Measurements from ENCODE around the gene FAM136A. TPM values are rescaled to one million over a fixed set of nuclear protein-coding genes. Genes with fewer than 3 reads are reported as not detected.
"Not testable (repeated sequence)": the region's sequence is repeated elsewhere in the genome, so short reads cannot be mapped to it uniquely, and the experiment has no call there.

Gene FAM136A
- polyA plus RNA-seq (ENCODE audit: insufficient read length in 3 of 3) = 10 to 100 TPM; 75.4 to 81.5 (median 79.7) TPM

GRCh38 chr2:70301344-70302194, at the start of gene FAM136A:
Gene FAM136A (minus strand): TSS chr2:70302067. CDS start chr2:70302011, 56 bp downstream.
- DNase-seq (ENCODE audit: low read depth in 3 of 3, low spot score in 2 of 3) = peak; percentile 45 to 79 (median 73)

DNA sequence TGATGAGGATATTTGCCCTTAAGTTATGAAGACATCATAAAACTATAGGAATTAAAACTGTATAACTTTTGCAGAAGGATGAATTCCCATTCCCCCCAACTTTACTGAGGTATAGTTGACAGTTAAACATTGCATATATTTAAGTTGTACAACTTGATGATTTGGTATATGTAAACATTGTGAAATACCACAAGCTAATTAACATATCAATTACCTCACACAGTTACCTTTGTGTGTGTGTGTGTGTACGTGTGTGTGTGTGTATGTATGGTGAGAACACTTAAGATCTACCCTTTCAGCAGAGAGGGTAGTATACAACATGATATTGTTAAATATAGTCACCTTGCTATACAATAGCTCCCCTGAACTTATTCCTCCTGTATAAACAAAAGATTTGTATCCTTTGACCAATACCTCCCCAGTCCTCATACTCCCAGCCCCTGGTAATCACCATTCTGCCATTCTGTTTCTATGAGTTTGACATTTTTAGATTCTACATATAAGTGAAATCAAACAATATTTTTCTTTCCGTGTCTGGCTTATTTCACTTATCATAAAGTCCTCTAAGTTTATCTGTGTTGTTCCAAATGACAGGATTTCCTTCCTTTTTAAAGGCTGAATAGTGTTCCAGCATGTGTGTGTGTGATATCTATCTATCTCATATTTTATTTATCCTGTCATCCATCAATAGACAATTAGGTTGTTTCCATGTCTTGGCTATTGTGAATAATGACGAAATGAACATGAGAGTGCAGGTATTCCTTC, 48.2 kb upstream of the FAM136A start:
- DNase-seq (ENCODE audit: low read depth in 3 of 3, low spot score in 2 of 3) = no peak

GRCh38 chr2:70347831-70348230, 46.0 kb upstream of the FAM136A start:
- DNase-seq (ENCODE audit: low read depth in 3 of 3, low spot score in 2 of 3) = no peak

- no peak for DNase-seq (ENCODE audit: low read depth in 3 of 3, low spot score in 2 of 3)
Measured at GRCh38 chr2:70344195-70344594, 42.3 kb upstream of the FAM136A start.

DNA sequence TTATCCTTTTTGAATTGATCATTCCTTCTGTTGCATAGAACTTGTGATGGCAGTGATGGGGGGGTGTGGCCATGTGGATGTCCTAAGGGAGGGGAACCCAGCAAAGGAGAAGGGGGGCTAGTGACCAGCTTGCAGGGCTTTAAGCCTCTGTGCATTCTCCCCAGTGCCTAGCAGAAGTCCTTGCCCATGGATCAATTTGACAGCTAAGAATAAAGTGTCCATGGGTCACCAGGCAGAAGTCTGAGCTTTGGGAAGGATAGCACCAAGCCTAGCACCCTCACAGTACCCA, 39.6 kb upstream of the FAM136A start:
- no peak for DNase-seq (ENCODE audit: low read depth in 3 of 3, low spot score in 2 of 3)

- DNase-seq (ENCODE audit: low read depth in 3 of 3, low spot score in 2 of 3) = peak in 2 of 3 donors; percentile 17 to 27
Measured at GRCh38 chr2:70340761-70341476, 39.1 kb upstream of the FAM136A start.

- DNase-seq (ENCODE audit: low read depth in 3 of 3, low spot score in 2 of 3) = no peak
Measured at GRCh38 chr2:70340075-70340474, 38.2 kb upstream of the FAM136A start.

DNA sequence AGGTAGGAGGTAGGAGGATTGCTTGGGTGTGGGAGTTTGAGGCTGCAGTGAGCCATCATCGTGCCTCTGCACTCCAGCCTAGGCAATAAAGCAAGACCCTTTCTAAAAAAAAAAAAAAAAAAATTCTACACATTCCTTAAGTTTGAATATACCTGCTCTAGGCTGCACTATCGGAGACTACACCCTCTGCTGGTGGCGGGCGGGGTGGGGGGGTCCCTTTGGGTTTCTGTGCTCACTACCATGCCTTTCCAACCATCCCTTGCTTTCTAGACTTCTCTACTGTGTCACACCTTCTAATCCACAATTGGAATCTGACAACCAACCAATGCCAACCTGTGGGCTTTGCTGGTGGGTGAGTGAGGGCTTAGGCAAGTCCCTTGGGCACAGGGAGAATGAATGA, 34.7 kb upstream of the FAM136A start:
- no peak for DNase-seq (ENCODE audit: low read depth in 3 of 3, low spot score in 2 of 3)

DNA sequence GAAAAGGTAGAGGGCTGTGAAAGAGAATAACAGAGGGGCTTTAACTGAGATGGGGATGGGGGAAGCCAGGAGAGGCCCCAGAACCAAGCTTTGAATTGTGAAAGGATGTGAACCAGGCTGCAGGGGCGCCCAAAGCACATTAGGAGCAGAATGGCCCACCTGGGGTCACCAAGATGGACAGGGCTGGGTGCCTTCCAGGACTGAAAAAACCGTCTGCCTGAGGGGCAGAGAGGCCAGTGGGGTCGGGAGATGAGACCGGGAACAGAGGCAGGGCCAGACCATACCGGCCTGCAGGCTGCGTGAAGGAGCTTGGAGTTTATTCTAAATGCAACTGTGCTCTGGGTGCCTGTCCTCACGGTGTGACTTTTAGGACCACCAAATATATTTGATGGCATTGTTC, 29.1 kb upstream of the FAM136A start:
- no peak for DNase-seq (ENCODE audit: low read depth in 3 of 3, low spot score in 2 of 3)

DNA sequence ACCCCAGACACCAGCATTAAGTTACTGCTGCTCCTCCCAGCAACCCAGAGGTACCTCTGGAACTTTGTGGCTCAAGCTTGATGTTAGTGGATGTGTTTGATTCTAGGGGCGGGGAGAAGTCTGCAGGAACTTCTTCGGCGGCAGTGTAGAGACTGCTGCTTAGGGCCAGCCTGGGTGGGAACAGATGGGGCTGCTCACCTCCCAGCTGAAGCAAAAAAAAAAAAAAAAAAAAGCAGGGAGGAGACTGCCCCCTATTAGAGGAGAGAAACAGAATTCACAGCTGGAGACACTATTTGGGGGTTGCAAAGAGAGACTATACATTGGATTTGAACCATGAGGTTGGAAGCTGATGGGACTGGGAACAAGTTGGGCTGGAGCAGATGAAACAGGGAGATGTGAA, 28.6 kb upstream of the FAM136A start:
- no peak for DNase-seq (ENCODE audit: low read depth in 3 of 3, low spot score in 2 of 3)

DNA sequence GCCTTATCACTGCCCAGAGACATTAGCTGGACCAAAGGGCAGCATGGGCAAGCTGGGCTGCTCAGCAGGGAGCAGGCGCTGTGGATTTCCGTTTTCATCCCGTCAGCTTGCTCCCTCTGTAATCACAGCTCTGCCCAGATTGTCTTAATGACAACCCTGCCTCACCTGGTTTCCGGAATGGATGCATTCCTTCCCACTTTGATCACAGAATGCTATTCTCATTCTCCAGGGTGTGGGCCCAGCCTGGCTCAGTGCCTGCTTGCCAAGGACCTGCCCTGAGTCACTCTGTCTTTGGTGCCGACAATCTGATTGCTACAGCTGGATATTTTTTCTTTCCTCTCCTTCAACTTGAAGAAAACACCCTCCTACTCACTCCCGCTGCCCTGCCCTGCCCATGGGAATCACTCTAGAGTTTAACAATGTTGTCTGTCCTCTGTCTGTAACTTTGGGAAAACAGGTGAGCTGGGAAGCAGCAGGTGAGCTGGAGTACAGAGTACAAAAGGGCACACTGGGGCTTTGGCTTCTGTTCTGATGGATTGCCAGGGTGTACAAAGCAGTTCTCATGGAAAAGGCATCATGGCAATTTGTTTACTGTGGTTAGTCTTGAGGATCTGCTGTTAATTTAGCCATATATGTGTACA, 27.2 kb upstream of the FAM136A start:
- no peak for DNase-seq (ENCODE audit: low read depth in 3 of 3, low spot score in 2 of 3)

DNA sequence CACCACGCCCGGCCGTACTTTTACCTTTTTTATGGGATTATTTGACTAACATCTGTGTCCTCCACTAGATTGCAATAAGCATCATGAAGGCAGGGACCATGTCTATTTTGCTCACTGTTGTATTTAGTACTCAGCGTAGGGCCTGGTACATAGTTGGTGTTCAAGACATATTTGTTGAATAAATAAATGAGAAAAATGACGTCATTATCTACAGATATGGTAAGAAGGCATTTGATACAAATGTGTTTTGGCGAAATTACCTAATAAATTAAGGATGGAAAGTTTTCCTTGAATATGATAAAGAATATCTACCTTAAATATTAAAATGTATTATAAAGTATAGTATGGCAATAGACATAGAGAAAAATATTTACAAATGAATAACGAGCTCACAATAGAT, 24.0 kb upstream of the FAM136A start:
- DNase-seq (ENCODE audit: low read depth in 3 of 3, low spot score in 2 of 3) = no peak

DNA sequence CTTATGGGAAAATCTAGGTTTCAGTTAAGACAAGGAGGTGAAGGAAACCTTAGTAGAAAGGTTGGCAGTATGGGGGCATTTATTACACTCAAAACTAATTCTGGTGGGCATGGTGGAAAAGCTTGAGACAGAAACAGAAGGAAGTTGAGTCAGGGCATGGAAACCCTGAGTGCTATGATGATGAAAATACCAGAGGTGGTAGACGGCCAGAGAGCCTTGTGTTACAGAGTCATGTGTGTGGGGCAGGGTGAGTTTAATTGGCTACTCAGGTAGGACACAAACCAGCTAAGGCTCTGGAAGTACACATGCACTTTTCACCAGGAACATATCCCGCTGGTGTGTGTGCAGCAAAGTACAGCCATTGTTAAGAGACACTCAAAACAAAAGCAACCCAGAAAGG, 20.7 kb upstream of the FAM136A start:
- no peak for DNase-seq (ENCODE audit: low read depth in 3 of 3, low spot score in 2 of 3)

DNA sequence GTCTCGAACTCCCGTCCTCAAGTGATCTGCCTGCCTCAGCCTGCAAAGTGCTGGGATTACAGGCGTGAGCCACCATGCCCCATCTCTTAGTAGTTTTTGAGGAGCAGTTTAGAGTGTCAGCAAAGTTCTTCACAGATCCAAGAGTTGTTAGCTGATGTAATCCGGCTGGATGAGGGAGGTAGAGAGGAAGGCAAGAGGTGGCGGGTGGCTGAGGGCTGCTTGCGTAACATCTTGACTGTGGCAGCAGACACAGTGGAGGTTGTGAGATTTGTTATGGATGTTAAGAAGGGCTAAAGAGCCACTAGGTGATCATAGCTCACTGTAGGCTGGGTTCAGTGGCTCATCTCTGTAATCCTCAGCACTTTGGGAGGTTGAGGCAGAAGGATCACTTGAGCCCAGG, 19.5 kb upstream of the FAM136A start:
- no peak for DNase-seq (ENCODE audit: low read depth in 3 of 3, low spot score in 2 of 3)

DNA sequence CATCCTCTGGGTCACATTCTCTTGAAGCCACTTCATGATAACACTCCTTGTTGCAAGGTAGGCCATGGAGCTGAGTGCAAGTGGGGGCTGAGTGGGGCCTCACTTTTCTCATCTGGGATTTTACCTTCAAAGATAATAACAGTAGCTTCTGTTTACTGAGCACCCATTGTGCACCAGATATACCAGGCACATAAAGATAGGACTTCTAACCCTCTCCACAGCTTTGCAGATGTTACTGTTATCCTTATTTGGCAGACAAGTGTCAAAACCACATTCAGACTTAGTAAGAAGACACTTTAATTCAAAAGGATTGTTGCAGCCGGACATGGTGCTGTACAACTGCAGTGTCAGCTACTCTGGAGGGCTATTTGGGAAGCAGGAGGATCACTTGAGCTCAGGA, 12.8 kb upstream of the FAM136A start:
- DNase-seq (ENCODE audit: low read depth in 3 of 3, low spot score in 2 of 3) = no peak

GRCh38 chr2:70312560-70312959, 10.7 kb upstream of the FAM136A start:
- no peak for DNase-seq (ENCODE audit: low read depth in 3 of 3, low spot score in 2 of 3)

DNA sequence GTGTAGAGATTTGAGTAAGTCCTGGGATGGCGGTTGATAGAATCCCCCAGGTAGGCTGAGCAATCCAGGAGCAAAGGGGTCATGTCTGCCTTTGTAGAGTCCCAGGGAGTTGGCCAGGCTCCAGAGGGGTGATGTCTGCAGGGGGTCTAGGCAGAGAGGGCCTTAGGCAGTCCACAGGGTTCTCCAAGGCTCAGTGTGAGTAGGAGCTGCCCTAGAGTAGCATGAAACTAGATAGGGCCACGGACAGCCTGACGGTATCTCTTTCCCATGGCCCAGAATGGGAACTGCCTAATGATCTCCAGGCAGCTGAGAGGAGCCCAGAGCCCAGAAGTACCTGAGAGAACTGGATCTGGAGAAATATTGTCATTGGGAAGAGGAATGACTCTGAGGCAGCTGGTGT, 9.0 kb upstream of the FAM136A start:
- no peak for DNase-seq (ENCODE audit: low read depth in 3 of 3, low spot score in 2 of 3)

DNA sequence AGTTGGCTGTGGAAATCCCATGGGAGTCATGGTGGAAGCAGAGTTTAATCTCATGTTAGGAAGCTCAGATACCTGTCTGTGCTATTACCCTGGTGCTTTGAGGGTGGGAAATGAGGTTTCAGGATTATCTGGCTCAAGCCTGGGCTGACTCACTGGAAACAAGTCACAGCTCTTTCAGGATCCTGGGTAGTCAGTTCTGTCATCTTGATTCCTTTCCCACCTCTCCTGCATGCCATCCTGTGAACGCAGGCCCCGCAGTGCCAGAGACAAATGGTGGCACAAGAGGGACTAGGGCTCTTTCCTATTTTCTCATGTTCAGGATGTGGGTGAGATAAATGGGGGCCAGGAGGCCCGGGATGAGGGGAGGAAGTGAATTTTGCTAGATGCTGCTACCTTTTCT, 3.7 kb upstream of the FAM136A start:
- no peak for DNase-seq (ENCODE audit: low read depth in 3 of 3, low spot score in 2 of 3)

DNA sequence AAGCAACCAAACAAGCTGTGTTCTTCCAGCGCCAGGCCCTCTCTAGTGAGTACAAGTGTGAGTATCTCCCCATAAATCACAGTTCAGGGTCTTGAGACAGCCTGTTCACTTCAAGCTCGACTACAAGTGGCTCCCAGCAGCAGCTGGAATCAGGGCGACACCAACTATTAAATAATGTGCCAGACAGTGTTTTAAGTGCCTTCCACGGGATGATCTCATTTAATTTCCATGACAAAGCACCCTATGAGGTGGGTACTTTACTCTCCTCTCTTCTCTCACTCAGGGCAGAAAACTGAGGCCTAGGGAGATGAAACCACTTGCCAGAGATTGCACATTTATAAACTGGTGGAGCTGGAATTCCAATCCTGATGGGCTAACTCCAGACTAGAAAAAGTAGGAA, 2.6 kb upstream of the FAM136A start:
- DNase-seq (ENCODE audit: low read depth in 3 of 3, low spot score in 2 of 3) = no peak

GRCh38 chr2:70303186-70303585, 1.3 kb upstream of the FAM136A start:
- DNase-seq (ENCODE audit: low read depth in 3 of 3, low spot score in 2 of 3) = no peak

- DNase-seq (ENCODE audit: low read depth in 3 of 3, low spot score in 2 of 3) = not testable (repeated sequence)
Measured at GRCh38 chr2:70302195-70302546, 304 bp upstream of the FAM136A start.
